ENCODE measurements around the gene ZNF749.

ZNF749 gene

GRCh38 chr19:57403737-57404563, 31.2 kb upstream of the ZNF749 start:
- CTCF ChIA-PET = interaction anchor here (0.8 to 1.2 kb wide), 3 partner anchors 10 to 15 kb away, joined by 3 read pairs; partner anchors contain the start of gene ZNF548

GRCh38 chr19:57406516-57407123, 28.5 kb upstream of the ZNF749 start:
- ChIA-PET POLR2A (no interaction called here), CTCF (interaction anchor here (0.7 to 2.5 kb wide), 20 partner anchors 8 to 772 kb away, joined by 3 to 15 read pairs (median 4); partner anchors contain the start of genes ZNF329 and ZNF587B)
- no peak for DNase-seq (ENCODE audit: low read depth, low spot score)
- TF ChIP-seq CTCF (IDR thresholded peaks at IDR 0.05; ENCODE audit: insufficient read depth, low read length, missing control alignments) = peak; percentile 83
- no peak overlapping the region for H3K4me3 ChIP-seq (ENCODE audit: low read depth, low read length)

More at GRCh38 chr19:57403737-57404563, 31.2 kb upstream of the ZNF749 start:
- no peak overlapping the region for H3K4me3 ChIP-seq (ENCODE audit: low read depth, low read length)
- TF ChIP-seq CTCF (IDR thresholded peaks at IDR 0.05; ENCODE audit: insufficient read depth, low read length, missing control alignments) = no peak
- DNase-seq (ENCODE audit: low read depth, low spot score) = no peak
- POLR2A ChIA-PET = interaction anchor here (0.6 kb wide), 1 partner anchor 943 kb away, joined by 3 read pairs; no protein-coding TSS in a partner anchor

- DNase-seq (ENCODE audit: low read depth, low spot score) = peak; percentile 60
- ChIA-PET CTCF (interaction anchor here (1.2 to 2.0 kb wide), 2 partner anchors 13 to 24 kb away, joined by 3 to 4 read pairs; no protein-coding TSS in a partner anchor), POLR2A (no interaction called here)
- H3K4me3 ChIP-seq (ENCODE audit: low read depth, low read length) = peak within 1 kb of the TSS; percentile 98
- TF ChIP-seq CTCF (IDR thresholded peaks at IDR 0.05; ENCODE audit: insufficient read depth, low read length, missing control alignments) = no peak
These were observed 24.1 kb upstream of the ZNF749 start, which contains the start of gene ZNF17 for GRCh38 chr19:57410877-57411671. ZNF17 (plus strand) TSS chr19:57411161; CDS start chr19:57413616, 2,455 bp downstream.

- no peak for DNase-seq (ENCODE audit: low read depth, low spot score)
- H3K4me3 ChIP-seq (ENCODE audit: low read depth, low read length) = no peak overlapping the region
- CTCF ChIA-PET = interaction anchor here (1.7 kb wide), 1 partner anchor 13 kb away, joined by 7 read pairs; no protein-coding TSS in a partner anchor
- POLR2A ChIA-PET = no interaction called here
- no peak for TF ChIP-seq CTCF (IDR thresholded peaks at IDR 0.05; ENCODE audit: insufficient read depth, low read length, missing control alignments)
These were observed 15.7 kb upstream of the ZNF749 start for GRCh38 chr19:57419439-57419838.

- CTCF ChIA-PET = no interaction called here
These were observed 14.1 kb upstream of the ZNF749 start for GRCh38 chr19:57421037-57421436.

More at GRCh38 chr19:57421037-57421436, 14.1 kb upstream of the ZNF749 start:
- POLR2A ChIA-PET = no interaction called here
- TF ChIP-seq CTCF (IDR thresholded peaks at IDR 0.05; ENCODE audit: insufficient read depth, low read length, missing control alignments) = no peak
- DNase-seq (ENCODE audit: low read depth, low spot score) = no peak
- no peak overlapping the region for H3K4me3 ChIP-seq (ENCODE audit: low read depth, low read length)
